ENCODE measurements around the gene ABLIM1. TPM values are rescaled to one million over a fixed set of nuclear protein-coding genes. Genes with fewer than 3 reads are reported as not detected.

ABLIM1 gene
- total and polyA plus RNA-seq, 2 of the 4 experiments (the other 2 are of a cell fraction): 7.7 to 9.9 TPM

DNA sequence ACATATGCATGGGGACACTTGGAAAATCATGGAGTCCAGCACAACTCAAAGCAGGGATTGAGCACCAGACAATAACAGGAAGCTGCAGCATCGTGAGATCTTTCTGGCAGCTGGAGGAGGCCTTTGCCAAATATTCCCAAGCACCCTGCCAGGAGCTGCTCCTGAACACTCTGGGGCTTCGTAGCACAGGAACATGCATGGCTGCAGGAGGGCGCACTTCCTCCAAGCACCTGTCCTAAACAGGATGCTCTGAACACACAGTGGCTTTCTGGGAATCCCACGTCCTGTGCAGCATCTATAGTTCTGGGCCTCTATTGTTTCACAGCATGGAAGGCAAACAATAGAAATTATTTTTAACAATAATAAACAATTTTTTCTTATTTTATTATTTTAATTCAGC, 4.1 kb downstream of the ABLIM1 start:
- Histone ChIP-seq H2BK120ac (ENCODE audit: low read depth, low read length) (no peak overlapping the region), H3K79me1 (ENCODE audit: low read depth in 1 of 2, low read length in 2 of 2) (no peaks in the 10 kb centered on the region; a peak in 1 of 4 replicates), H2BK15ac (ENCODE audit: low read depth, low read length) (no peak overlapping the region), H4K91ac (ENCODE audit: insufficient read depth, low read depth, low read length) (no peak overlapping the region), H4K20me1 (ENCODE audit: insufficient read depth, low read length) (no peaks in the 10 kb centered on the region), H2BK20ac (ENCODE audit: low read depth, low read length) (no peak overlapping the region), H3K36me3 (ENCODE audit: control insufficient read depth, insufficient read depth, low read length) (no peaks in the 10 kb centered on the region), H2AK5ac (ENCODE audit: low read depth, low read length) (no peak overlapping the region), H3K4me3 (ENCODE audit: insufficient read depth, low read depth, low read length) (no peak overlapping the region), H3K4me1 (ENCODE audit: control insufficient read depth, insufficient read depth, low read length) (peaks cover 4% of the 10 kb centered on the region), H3K27ac (ENCODE audit: insufficient read depth, low read length) (no peak overlapping the region), H3K9me1 (ENCODE audit: insufficient read depth, low read length) (peaks cover 3% of the 10 kb centered on the region; the same call in 1 of the 2 replicates), H2AFZ (replicated peaks; ENCODE audit: low read length, poor library complexity) (no peak overlapping the region), H2AK9ac (replicated peaks; ENCODE audit: low read depth, low read length, poor library complexity) (no peak overlapping the region), H3K9ac (ENCODE audit: low read depth, low read length) (no peak overlapping the region), H4K8ac (ENCODE audit: low read depth in 2 of 2, low read length in 2 of 2) (no peak overlapping the region), H2BK5ac (ENCODE audit: low read depth, low read length, poor library complexity, severe bottlenecking) (no peak overlapping the region), H3K56ac (ENCODE audit: extremely low read depth, insufficient read depth, low read length) (no peak overlapping the region), H3K4me2 (ENCODE audit: low read depth, low read length) (no peak overlapping the region), H3K23ac (ENCODE audit: low read depth, low read length) (no peak overlapping the region), H3K18ac (ENCODE audit: low read depth, low read length) (no peak overlapping the region), H3K4ac (ENCODE audit: low read depth, low read length) (no peak overlapping the region), H4K5ac (ENCODE audit: low read depth, low read length) (no peak overlapping the region), H3K9me3 (ENCODE audit: control insufficient read depth, insufficient read depth, low read length) (no peaks in the 10 kb centered on the region), H3K14ac (replicated peaks; ENCODE audit: low read depth, low read length) (no peak overlapping the region), H3K27me3 (ENCODE audit: control insufficient read depth, insufficient read depth, low read length) (no peaks in the 10 kb centered on the region)
- ATAC-seq (ENCODE audit: low read depth): no peak
- 83% methylated on average over 2 of the region's 4 CpGs; no CpG with 5 or more reads in 1 of the 2 experiments for WGBS, 2 experiments (ENCODE audit: extremely low coverage in 2 of 2, insufficient read length in 1 of 2)
- in situ Hi-C loops (cut with MboI; ENCODE audit: low sequenced_read_pairs) (no loop called here), dilution Hi-C loops (cut with HindIII; ENCODE audit: low sequenced_read_pairs, unreplicated experiment) (no loop called here), intact Hi-C loops (cut with micrococcal nuclease) (no loop called here)
- DNase-seq: no peak
- no TSS peak for BruUV-seq (replicated peaks)
- ChIA-PET CTCF (no interaction called here), POLR2A (ENCODE audit: unreplicated experiment) (interaction anchor here (0.5 kb wide), 1 partner anchor 19 kb away, joined by 3 read pairs; no protein-coding TSS in a partner anchor)
- TF ChIP-seq, protein P1, sequence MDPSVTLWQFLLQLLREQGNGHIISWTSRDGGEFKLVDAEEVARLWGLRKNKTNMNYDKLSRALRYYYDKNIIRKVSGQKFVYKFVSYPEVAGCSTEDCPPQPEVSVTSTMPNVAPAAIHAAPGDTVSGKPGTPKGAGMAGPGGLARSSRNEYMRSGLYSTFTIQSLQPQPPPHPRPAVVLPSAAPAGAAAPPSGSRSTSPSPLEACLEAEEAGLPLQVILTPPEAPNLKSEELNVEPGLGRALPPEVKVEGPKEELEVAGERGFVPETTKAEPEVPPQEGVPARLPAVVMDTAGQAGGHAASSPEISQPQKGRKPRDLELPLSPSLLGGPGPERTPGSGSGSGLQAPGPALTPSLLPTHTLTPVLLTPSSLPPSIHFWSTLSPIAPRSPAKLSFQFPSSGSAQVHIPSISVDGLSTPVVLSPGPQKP (IDR thresholded peaks at IDR 0.05; ENCODE audit: borderline replicate concordance, low read depth, low read length): no peak
- TF ChIP-seq NFE2L2 (IDR thresholded peaks at IDR 0.05; ENCODE audit: low read depth, low read length) (no peak), CEBPB (IDR thresholded peaks at IDR 0.05; ENCODE audit: low read depth, low read length) (no peak), POLR2A (IDR thresholded peaks at IDR 0.05; ENCODE audit: low read depth, low read length) (no peak), MAFK (IDR thresholded peaks at IDR 0.05; ENCODE audit: low read depth, low read length) (no peak), MXI1 (IDR thresholded peaks at IDR 0.05; ENCODE audit: borderline replicate concordance, low read depth, low read length) (no peak)

Data from IMR-90 (cell line).